Posterior cingulate gyrus (tissue), 11 donors: ENCODE data around the gene A2ML1.
"Not testable (repeated sequence)": the region's sequence is repeated elsewhere in the genome, so short reads cannot be mapped to it uniquely, and the experiment has no call there.

ENCODE experiments used
- DNase-seq, 10 donors: peaks; one replicate each; pipeline versions ENCODE4 v3.0.0 to v3.0.0-alpha.2; 2020 to 2021; ENCODE audit warnings: mixed read lengths in 3 of 10
- intact Hi-C: fragments of 100-400 bp; cut with DNase I; formaldehyde crosslinking; loops from one replicate; pipeline ENCODE4 v1.15.1; 2023

A2ML1 gene

DNA sequence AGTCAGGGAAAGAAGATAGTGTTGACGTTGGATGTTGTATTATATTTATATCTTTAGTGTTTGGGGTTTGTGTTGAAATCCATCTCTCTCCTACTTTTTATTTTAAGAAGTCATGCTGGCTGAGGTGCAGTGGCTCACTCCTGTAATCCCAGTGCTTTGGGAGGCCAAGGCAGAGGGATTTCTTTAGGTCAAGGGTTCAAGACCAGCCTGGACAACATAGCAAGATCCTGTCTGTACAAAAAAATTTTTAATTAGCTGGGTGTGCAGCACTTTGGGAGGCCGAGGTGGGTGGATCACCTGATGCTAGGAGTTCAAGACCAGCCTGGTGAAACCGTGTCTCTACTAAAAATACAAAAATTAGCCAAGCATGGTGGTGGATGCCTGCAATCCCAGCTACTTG lies 23.9 kb downstream of the A2ML1 start:
- intact Hi-C loops, result no loop called here
- no peak for DNase-seq

DNA sequence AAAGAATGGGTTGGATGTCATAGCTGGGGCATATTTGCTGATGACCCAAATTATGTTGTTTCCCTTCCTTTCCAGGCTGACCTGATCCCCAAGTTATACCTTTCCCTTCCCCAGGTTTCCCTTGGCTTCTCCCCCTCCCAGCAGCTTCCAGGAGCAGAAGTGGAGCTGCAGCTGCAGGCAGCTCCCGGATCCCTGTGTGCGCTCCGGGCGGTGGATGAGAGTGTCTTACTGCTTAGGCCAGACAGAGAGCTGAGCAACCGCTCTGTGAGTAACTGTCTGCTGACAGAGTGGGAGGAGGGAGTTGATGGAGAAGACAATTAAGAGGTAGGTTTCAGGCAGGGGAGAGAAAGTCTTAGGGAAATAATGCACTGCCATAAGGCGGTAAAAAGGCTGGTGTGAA lies 25.0 kb downstream of the A2ML1 start:
- intact Hi-C loops, result no loop called here
- no peak for DNase-seq

DNA sequence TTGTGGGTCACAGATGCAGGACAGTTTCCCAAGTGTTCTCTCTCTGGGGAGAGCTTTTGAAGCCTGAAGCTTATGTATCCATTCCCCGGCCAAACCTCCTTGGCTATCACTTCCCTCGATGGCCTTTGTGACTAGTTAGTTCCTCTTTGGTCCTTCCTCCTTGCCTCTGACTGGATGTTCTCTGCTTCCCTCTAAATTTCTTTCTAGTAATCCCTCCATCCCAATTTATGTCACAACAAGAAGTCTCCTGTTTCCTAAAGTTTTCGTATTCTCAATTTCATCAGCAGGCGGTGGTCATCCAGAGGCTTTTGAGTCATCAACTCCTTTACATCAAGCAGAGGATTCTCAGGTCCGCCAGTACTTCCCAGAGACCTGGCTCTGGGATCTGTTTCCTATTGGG lies 27.5 kb downstream of the A2ML1 start:
- intact Hi-C loops, result no loop called here
- no peak for DNase-seq

DNA sequence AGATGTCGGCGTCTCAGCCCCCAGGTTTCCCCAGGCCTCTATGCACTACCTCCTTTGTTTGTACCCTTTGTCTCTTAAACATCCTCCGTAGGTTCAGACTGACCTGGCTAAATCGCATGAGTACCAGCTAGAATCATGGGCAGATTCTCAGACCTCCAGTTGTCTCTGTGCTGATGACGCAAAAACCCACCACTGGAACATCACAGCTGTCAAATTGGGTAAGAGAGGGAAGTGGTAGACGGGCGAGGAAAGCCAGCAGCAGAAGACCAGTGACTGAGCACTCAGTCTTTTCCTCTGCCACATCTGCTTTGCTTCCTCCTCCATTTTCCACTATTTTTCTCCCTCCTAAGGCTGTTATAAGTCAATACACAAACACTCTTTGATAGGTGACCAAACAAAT lies 29.7 kb downstream of the A2ML1 start:
- intact Hi-C loops, result no loop called here

DNA sequence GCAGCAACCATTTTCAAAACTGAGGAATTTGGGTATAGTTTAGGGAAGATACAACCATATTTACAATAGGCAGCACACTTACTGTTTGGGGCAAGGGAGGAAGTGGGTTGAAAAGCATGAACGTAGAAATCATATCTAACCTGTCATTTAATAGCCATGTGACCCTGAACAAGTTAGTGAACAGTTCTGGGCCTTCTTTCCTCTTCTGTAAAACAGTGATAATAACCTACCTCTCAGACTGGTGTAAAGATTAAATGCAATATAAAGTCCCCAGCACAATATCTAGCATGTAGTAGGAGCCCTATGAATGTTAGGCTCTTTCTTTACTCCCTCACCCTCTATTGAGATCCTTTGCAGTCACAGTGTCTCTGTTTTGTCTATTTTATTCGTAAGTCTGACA lies 33.5 kb downstream of the A2ML1 start:
- intact Hi-C loops, result no loop called here
- no peak for DNase-seq

More for the DNA sequence above, 29.7 kb downstream of the A2ML1 start:
- no peak for DNase-seq

DNA sequence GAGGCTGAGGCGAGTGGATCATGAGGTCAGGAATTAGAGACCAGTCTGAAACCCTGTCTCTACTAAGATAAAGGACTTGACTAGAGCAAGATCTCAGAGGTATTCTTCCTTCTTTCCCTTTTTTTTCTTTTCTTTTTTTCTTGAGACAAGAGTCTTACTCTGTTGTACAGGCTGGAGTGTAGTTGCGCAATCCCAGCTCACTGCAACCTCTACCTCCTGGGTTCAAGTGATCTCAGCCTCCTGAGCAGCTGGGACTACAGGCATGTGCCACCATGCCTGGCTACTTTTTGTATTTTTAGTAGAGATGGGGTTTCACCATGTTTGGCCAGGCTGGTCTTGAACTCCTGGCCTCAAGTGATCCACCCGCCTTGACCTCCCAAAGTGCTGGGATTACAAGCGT lies 37.0 kb downstream of the A2ML1 start:
- intact Hi-C loops, DNase-seq: not testable (repeated sequence)

DNA sequence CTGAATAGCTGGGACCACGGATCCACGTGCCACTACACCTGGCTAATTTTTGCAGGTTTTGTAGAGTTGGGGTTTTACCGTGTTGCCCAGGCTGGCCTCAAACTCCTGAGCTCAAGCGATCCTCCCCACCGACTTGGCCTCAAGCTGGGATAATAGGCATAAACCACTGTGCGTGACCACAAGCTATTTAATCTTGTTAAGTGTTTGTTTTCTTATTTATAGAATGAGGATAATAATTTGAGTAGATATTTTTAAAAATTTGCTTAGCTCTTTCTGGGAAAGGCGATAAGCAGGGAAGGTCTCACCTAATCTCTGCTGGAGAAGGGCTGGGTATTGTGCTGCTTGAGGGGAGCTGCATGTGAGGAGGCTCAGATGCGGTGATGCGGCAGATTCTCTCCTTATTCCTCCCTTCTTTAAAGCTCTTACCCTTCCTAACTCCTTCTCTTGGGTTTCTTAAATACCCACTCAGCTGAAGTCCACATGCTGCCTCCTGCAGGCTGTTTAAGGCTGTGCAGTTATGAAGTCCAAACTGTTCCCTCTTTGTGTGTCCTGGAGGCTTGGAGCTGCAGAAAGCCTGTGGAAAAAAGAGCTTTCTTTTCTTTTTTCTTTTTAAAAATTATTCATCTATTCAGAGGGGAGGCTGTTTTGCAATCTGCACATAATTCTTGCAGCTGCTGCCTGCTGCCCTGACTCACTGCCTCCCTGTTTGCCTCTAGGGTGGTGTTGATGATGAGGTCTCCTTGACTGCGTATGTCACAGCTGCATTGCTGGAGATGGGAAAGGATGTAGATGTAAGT lies 37.9 kb downstream of the A2ML1 start:
- peak in 6 of 10 donors; percentile 11 to 83 (median 24) for DNase-seq
- intact Hi-C loops, result no loop called here

DNA sequence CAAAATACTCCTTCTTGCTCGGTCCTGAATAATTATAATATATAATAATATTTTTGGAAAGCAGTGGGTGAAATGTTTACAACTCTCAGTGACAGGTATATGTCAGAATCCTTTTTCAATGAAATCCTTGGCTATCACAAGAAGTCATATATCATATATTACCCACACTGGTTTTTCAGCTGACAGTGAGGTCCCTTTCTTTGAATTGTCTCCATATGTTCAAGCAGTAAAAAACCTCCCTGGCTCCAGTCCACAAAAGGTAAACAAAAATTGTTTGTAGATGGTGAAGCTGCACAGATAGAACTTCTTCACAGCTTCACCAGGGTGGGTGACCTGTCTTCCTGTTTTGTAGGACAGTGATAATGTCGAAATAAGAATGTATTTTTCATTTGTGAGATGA lies 44.0 kb downstream of the A2ML1 start:
- intact Hi-C loops, result no loop called here
- DNase-seq, result no peak

DNA sequence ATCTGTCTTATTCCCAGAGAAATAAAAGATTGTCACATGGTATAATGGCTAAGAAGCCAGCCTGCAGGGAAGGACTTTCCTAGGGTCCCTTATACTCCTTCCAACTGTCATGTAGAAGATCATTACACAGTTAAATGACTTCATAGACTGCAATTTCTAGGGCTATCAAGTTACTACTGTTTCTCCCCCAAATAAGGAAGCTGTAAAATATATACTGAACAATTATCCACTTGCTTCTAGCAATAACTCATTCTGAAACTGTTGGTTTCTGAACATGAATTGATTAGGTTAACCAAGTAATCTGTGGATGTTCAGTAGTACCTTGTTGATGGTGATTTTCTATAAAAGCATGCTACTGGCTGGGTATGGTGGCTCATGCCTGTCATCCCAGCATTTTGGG lies 44.6 kb downstream of the A2ML1 start:
- intact Hi-C loops, result no loop called here

DNA sequence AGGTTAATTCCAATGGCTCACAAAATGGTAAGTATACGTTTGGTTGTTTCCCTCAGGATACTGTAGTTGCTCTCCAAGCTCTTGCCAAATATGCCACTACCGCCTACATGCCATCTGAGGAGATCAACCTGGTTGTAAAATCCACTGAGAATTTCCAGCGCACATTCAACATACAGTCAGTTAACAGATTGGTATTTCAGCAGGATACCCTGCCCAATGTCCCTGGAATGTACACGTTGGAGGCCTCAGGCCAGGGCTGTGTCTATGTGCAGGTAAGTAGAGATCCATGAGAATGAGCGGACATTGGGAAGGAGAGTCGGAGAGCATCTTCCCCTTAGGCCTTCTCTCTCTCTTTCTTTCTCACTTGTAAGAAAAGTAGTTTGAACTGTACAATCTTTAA lies 45.4 kb downstream of the A2ML1 start:
- DNase-seq, result peak in 1 of 10 donors; percentile 11
- intact Hi-C loops, result no loop called here

More for the DNA sequence above, 44.6 kb downstream of the A2ML1 start:
- DNase-seq, result no peak

DNA sequence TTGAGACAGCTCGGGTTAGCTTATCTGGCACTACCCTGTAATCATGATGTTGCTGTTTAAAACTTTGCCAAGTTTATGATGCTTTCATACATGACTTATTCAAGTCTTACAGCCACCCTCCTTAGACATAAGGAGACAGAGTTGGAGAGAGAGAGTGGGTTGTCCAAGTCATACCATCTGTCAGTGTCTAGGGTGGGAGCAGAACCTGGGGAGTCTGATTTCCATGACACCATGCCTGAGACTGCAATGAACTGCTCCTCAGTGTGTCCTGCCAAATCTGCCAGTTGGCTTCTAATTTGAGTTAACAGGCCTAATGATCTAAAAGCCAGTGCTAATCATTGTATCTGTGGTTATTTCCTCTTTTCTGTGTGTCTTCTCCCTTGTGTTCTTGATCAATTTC lies 48.2 kb downstream of the A2ML1 start:
- intact Hi-C loops, result no loop called here
- DNase-seq, result no peak

DNA sequence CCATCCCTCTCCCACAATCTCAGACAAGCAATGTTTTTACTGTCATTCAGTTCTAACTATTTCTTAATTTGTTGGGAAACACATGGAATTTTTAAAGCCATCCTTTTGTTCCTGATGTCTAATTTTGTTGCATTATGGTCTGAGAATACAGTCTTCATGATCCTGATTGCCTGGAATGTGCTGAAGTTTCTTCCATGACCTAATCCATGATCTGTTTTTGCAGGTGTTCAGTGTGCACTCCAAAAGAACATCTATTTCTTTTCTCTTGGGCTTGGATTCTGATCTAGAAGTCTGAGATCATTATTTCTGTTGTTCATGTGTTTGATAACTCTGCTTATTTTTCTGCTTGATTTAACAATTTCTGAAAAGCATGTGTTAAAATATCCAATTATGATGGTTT lies 48.6 kb downstream of the A2ML1 start:
- DNase-seq, result no peak
- intact Hi-C loops, result no loop called here

DNA sequence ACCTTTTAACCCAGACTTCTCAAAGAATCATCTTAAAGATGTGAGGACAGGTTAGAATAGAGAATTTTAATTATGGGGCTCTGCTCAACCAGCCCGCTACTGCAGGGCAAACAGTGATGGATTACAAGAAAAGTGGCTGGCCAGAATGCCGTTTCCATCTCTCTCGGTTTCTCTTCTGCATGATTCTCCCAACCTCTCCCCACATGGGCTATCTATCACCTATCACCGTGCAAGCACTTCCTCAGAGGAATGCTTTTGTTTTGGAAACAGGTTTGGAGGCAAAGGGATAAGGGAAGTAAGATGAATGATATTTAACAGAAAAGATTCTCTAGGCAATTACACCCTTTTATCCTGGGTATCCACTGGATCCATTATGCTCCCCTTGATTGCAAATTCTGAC lies 54.5 kb downstream of the A2ML1 start:
- no peak for DNase-seq
- intact Hi-C loops, result no loop called here

DNA sequence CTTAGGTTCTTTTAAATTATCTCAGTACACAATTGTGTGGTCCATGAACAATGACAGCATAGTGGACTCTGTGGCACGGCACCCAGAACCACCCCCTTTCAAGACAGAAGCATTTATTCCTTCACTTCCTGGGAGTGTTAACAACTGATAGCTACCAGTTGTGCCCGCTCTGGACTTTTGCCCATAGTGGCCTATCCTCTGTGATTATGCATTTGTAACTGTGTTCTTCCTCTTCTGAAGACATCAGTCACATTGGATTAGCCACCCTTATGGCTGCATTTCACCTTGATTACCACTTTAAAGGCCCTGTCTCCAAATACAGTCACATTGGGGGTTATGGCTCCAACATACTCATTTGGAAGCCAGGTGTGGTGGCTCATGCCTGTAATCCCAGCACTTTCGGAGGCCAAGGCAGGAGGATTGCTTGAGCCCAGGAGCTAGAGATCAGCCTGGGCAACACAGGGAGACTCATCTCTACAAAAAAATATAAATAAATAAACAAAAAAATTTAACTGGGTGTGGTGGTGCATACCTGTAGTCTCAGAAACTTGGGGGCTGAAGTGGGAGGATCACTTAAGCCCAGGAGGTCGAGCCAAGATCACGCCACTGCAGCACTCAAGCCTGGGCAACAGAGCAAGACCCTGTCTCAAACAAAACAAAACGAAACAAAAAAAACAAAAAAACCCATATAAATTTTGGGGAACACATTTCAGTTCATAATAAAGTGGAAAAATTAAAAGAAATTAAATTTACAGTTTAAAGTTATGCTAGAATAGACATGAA lies 64.3 kb downstream of the A2ML1 start:
- intact Hi-C loops, result no loop called here
- no peak for DNase-seq

DNA sequence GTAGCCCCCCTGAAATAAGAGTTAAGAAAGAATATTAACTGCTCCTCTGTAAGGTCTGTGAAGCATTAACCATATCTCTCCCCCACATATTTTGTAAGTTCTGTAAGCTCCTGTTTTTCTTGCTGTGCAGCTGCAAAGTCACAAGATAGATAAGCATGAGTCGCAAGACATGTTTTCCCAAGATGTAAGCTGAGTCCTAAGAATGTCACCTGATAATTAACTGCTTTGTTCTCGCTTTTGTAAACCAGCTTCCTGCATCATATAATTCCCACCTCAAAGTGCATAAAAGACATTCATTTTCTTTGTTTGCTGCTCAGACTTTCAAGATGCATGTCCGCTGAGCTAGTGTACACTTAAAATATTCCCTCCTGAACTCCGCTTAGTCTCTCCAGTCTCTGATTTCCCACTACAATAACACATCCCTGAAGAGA lies 64.9 kb downstream of the A2ML1 start:
- intact Hi-C loops, result no loop called here
- DNase-seq, result no peak

DNA sequence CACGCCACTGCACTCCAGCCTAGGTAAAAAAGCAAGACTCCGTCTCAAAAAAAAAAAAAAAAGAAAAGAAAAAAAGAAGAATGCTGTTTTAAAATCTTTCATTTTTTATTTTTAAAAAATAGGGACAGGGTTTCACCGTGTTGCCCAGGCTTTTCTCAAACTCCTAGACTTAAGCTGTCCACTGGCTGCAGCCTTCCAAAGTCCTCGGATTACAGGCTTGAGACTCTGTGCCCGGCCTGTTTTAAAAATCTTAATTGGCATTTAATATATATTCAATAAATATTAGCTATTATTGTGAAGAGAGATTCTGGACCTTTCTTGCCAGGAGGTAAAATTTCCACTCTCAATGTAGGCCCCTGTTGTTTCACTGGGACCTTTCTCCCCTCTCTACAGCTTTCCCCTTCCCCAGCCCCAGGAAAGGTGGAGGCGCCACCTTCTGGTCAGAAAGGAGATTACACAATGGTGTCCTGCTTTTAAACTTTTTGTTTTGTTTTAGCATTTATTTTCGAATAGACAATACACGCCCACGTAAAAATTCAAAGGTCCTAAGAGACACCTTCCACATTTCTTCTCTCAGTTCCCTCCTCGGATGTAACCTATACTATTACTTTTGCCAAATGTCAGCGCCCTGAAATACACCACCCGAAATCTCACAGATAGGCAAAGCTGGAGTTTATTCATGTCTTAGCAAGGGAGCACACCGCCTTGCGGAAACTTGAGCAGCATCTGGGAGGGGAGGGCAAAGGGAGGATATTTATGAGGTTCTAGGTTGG lies 68.1 kb downstream of the A2ML1 start:
- intact Hi-C loops, result loop anchor here (2.0 kb wide), 1 partner anchor 208 kb away; no protein-coding TSS in a partner anchor
- peak in 4 of 10 donors; percentile 27 to 58 (median 54) for DNase-seq

DNA sequence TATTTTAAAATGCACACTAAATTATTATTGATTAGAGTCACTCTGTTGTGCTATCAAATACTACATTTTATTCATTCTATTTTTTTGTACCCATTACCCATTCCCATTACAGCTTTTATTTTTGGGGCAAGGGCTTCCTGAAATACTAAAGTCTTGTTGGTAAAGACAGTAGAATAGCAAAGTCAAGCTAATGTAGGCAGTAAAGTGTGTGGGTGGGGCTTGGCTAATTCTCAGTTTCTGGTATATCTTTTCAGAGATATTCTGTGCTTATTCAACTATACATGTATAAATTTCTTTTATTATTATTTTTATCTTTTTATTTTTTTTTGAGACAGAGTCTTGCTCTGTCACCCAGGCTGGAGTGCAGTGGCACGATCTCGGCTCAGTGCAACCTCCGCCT lies 69.6 kb downstream of the A2ML1 start:
- DNase-seq, result no peak
- intact Hi-C loops, result loop anchor here (2.0 kb wide), 1 partner anchor 209 kb away; no protein-coding TSS in a partner anchor

DNA sequence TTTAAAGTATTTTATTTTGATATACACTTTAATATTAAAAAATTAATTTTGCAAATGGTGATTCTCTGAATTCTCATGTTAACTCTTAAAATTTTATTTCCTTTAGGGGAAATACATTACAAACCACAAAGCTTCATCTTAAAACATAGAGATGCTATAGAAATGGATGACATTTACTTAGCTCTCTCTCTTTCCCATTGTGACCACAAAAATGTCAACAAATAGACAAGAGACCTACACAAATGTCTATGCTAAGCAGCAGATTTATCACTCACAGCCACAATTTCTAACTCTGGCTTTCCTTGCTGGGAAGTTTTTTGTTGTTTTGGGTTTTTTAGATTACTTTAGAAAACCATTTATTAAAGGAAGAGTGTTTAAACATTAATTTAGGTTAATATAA lies 72.0 kb downstream of the A2ML1 start:
- intact Hi-C loops, result no loop called here

DNA sequence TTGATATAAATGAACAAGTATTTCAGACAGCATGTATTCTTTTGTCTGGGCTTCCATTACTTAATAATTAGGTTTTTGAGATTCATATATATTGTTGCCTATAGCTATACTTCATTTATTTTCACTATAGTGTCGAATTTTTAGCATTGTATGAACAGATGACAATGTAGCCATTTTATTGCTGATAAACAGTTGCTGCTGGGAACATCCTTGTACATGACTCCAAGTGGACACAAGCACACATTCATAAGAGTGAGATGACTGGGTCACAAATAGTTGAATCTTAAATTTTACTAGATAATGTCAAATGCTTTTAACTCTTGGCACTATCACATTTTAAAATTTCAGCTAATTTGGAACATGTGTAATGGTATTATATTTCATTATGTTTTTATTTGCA lies 72.6 kb downstream of the A2ML1 start:
- intact Hi-C loops, result no loop called here

More for the DNA sequence above, 72.0 kb downstream of the A2ML1 start:
- DNase-seq, result no peak

DNA sequence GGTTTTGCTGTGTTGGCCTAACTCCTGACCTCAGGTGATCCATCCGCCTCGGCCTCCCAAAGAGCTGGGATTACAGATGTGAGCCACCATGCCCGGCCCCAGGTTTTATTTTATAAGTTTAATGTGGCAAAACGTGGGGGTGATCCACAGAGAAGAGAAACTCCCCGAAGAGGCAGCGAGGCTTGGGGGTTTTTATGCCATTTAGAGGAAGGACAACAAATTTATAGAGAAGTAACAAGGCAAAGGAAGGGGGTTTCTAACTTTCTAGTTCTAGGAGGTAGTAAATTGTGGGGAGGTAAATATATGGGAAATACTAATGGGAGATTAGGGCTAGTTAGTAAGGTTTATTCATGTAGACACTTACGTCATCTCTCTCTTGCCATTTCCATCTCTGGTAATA lies 74.7 kb downstream of the A2ML1 start:
- no peak for DNase-seq

More for the DNA sequence above, 72.6 kb downstream of the A2ML1 start:
- DNase-seq, result no peak

DNA sequence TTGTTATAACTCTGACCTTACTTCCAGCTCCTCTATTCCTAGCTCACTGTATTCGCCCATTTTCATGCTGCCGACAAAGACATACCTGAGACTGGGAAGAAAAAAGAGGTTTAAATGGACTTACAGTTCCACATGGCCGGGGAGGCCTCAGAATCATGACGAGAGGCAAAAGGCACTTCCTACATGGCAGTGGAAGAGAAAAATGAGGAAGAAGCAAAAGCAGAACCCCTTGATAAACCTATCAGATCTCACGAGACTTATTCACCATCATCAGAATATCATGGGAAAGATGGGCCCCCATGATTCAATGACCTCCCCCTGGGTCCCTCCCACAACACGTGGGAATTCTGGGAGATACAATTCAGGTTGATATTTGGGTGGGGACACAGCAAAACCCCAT lies 77.4 kb downstream of the A2ML1 start:
- intact Hi-C loops, result no loop called here
- no peak for DNase-seq

More for the DNA sequence above, 74.7 kb downstream of the A2ML1 start:
- intact Hi-C loops, result no loop called here
